Activated CD8-positive, alpha-beta T cell treated with anti-CD3 and anti-CD28 coated beads for 36 hours (primary cell): ENCODE results near the gene CCDC127. TPM values are rescaled to one million over a fixed set of nuclear protein-coding genes. Genes with fewer than 3 reads are reported as not detected.
"Not testable (repeated sequence)": the region's sequence is repeated elsewhere in the genome, so short reads cannot be mapped to it uniquely, and the experiment has no call there.

Source experiments
- ATAC-seq: fragments of 200-7000 bp; cut with Tn5 transposase; one replicate; pipeline ENCODE4 v1.10.0; 2021; ENCODE audit warnings: mild to moderate bottlenecking, moderate library complexity
- CTCF ChIA-PET: fragments of 350-600 bp; sonication (Branson Sonifier 250); formaldehyde crosslinking; loops from one replicate; lab custom pipeline; 2021; ENCODE audit warnings: antibody characterized with exemption; lab: Charles Lee
- POLR2A ChIA-PET: fragments of 350-600 bp; sonication (Branson Sonifier 250); formaldehyde crosslinking; loops from one replicate; lab custom pipeline; 2021; ENCODE audit warnings: antibody characterized with exemption; lab: Charles Lee
- DNase-seq: peaks from one replicate; pipeline ENCODE4 v3.0.0-alpha.2; 2020
- H3K27ac Mint-ChIP-seq: one replicate; pipeline ENCODE4 v1.8.0; 2021; ENCODE audit warnings: mild to moderate bottlenecking, mixed read lengths
- H3K27me3 Mint-ChIP-seq: one replicate; pipeline ENCODE4 v1.8.0; 2021; ENCODE audit warnings: mixed read lengths
- H3K36me3 Mint-ChIP-seq: one replicate; pipeline ENCODE4 v1.8.0; 2021; ENCODE audit warnings: low read depth, mixed read lengths
- H3K4me1 Mint-ChIP-seq: one replicate; pipeline ENCODE4 v1.8.0; 2021; ENCODE audit warnings: low read depth, mixed read lengths
- H3K4me3 Mint-ChIP-seq: one replicate; pipeline ENCODE4 v1.8.0; 2021; ENCODE audit warnings: mild to moderate bottlenecking, moderate library complexity, mixed read lengths
- H3K9me3 Mint-ChIP-seq: one replicate; pipeline ENCODE4 v1.8.0; 2021; ENCODE audit warnings: mixed read lengths
- CTCF ChIP-seq: fragments of 200-600 bp; IDR thresholded peaks from one replicate; pipeline ENCODE4 v1.8.0; 2022; ENCODE audit warnings: antibody characterized with exemption, mild to moderate bottlenecking
- intact Hi-C: fragments of 100-400 bp; cut with micrococcal nuclease; formaldehyde crosslinking; loops from one replicate; pipeline ENCODE4 v1.10.0; 2022
- total RNA-seq, 2 experiments: library from RNA; stranded (reverse); gene quantifications; one replicate each; pipeline ENCODE4 v1.2.3, GENCODE V29; 2021

CCDC127 gene
- total RNA-seq, 2 experiments from 2014 or later, result 4.2 to 4.3 TPM

GRCh38 chr5:166441-167372, 51.2 kb downstream of the CCDC127 start:
- TF ChIP-seq CTCF, result no peak
- Mint-ChIP-seq H3K36me3 (no peaks in the 10 kb centered on the region), H3K27ac (no peak overlapping the region), H3K9me3 (no peaks in the 10 kb centered on the region), H3K4me1 (no peaks in the 10 kb centered on the region), H3K27me3 (no peaks in the 10 kb centered on the region), H3K4me3 (no peak overlapping the region)
- ATAC-seq, result no peak
- CTCF ChIA-PET, result no interaction called here
- intact Hi-C loops, result no loop called here
- no peak for DNase-seq
- POLR2A ChIA-PET, result no interaction called here

DNA sequence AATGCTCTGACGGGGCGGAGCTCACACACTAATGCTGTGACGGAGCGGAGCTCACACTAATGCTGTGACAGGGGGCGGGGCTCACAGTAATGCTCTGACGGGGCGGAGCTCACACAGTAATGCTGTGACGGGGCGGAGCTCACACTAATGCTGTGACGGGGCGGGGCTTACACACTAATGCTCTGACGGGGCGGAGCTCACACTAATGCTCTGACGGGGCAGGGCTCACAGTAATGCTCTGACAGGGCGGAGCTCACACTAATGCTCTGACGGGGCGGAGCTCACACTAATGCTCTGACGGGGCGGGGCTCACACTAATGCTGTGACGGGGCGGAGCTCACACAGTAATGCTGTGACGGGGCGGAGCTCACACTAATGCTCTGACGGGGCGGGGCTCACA, 53.2 kb downstream of the CCDC127 start:
- DNase-seq, H3K27me3 Mint-ChIP-seq, intact Hi-C loops, H3K27ac Mint-ChIP-seq, CTCF ChIA-PET, POLR2A ChIA-PET, ATAC-seq, H3K36me3 Mint-ChIP-seq, H3K4me3 Mint-ChIP-seq, H3K4me1 Mint-ChIP-seq, H3K9me3 Mint-ChIP-seq: not testable (repeated sequence)

GRCh38 chr5:164244-164643, 53.7 kb downstream of the CCDC127 start:
- DNase-seq (no peak), ATAC-seq (no peak)
- no peak for TF ChIP-seq CTCF
- ChIA-PET CTCF (no interaction called here), POLR2A (no interaction called here)
- no peaks in the 10 kb centered on the region for H3K36me3 Mint-ChIP-seq
- no peak overlapping the region for H3K27ac Mint-ChIP-seq
- H3K27me3 Mint-ChIP-seq, result peaks cover 6% of the 10 kb centered on the region
- intact Hi-C loops, result no loop called here
- H3K4me3 Mint-ChIP-seq, result no peak overlapping the region
- H3K4me1 Mint-ChIP-seq, result no peaks in the 10 kb centered on the region
- H3K9me3 Mint-ChIP-seq, result no peaks in the 10 kb centered on the region

- no peak overlapping the region for H3K4me3 Mint-ChIP-seq
- intact Hi-C loops, result no loop called here
- no peak overlapping the region for H3K27ac Mint-ChIP-seq
- no peaks in the 10 kb centered on the region for H3K36me3 Mint-ChIP-seq
- ChIA-PET POLR2A (no interaction called here), CTCF (no interaction called here)
- no peaks in the 10 kb centered on the region for H3K4me1 Mint-ChIP-seq
- peaks cover 6% of the 10 kb centered on the region for H3K27me3 Mint-ChIP-seq
- DNase-seq (no peak), ATAC-seq (no peak)
- H3K9me3 Mint-ChIP-seq, result no peaks in the 10 kb centered on the region
- TF ChIP-seq CTCF, result no peak
These were observed 54.1 kb downstream of the CCDC127 start for GRCh38 chr5:163841-164240.

DNA sequence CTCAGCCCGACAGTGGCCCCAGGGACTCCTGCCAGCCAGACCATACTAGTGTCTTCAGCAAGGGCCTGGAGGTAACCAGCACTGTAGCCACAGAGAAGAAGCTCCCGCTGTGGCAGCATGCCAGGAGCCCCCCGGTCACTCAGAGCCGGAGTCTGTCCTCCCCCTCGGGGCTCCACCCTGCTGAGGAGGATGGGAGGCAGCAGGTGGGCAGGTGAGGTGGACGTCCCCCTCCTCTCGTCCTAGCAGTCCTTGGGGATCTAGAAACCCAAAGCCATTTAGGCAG, 54.7 kb downstream of the CCDC127 start:
- no peak for TF ChIP-seq CTCF
- DNase-seq (no peak), ATAC-seq (no peak)
- H3K27me3 Mint-ChIP-seq, result peaks cover 6% of the 10 kb centered on the region
- H3K4me1 Mint-ChIP-seq, result no peaks in the 10 kb centered on the region
- no peak overlapping the region for H3K27ac Mint-ChIP-seq
- H3K9me3 Mint-ChIP-seq, result no peaks in the 10 kb centered on the region
- CTCF ChIA-PET, result no interaction called here
- intact Hi-C loops, result no loop called here
- POLR2A ChIA-PET, result no interaction called here
- H3K4me3 Mint-ChIP-seq, result no peak overlapping the region
- H3K36me3 Mint-ChIP-seq, result no peaks in the 10 kb centered on the region
